ENCODE measurements around the gene NTF3.
A peak's percentile ranks its signal among the peaks of the same experiment; 100 is the strongest.

DNA sequence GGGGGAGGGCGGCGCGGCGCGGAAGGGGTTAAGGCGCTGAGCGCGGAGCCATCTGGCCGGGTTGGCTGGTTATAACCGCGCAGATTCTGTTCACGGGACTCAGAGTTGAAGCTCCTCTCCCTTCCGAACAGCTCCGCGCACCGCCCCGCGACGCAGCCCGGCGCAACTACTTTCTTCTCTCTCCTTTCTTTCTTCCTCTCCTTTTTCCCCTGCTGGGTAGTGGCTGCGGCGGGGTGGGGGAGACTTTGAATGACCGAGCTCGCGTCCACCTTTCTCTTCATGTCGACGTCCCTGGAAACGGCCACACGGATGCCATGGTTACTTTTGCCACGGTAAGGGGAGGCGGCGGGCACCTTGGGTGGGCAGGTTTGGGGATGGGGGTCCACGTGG lies at the start of gene NTF3:
- TF ChIP-seq, protein P1, sequence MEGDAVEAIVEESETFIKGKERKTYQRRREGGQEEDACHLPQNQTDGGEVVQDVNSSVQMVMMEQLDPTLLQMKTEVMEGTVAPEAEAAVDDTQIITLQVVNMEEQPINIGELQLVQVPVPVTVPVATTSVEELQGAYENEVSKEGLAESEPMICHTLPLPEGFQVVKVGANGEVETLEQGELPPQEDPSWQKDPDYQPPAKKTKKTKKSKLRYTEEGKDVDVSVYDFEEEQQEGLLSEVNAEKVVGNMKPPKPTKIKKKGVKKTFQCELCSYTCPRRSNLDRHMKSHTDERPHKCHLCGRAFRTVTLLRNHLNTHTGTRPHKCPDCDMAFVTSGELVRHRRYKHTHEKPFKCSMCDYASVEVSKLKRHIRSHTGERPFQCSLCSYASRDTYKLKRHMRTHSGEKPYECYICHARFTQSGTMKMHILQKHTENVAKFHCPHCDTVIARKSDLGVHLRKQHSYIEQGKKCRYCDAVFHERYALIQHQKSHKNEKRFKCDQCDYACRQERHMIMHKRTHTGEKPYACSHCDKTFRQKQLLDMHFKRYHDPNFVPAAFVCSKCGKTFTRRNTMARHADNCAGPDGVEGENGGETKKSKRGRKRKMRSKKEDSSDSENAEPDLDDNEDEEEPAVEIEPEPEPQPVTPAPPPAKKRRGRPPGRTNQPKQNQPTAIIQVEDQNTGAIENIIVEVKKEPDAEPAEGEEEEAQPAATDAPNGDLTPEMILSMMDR (IDR thresholded peaks at IDR 0.05 in 4 of 5, conservative IDR thresholded peaks at IDR 0.05 in 1 of 5) = no peak
- TF ChIP-seq POLR2A (IDR thresholded peaks at IDR 0.05) = peak; percentile 29 to 46

All from gastrocnemius medialis (tissue), 4 donors.